ENCODE measurements around the gene MICAL1. TPM values are rescaled to one million over a fixed set of nuclear protein-coding genes. Genes with fewer than 3 reads are reported as not detected.

Gene MICAL1
- total and polyA plus RNA-seq, 10 donors = 51.5 to 169 (median 83.2) TPM

GRCh38 chr6:109434456-109434855, 21.1 kb downstream of the MICAL1 start:
- DNase-seq = no peak
- TF ChIP-seq CTCF (IDR thresholded peaks at IDR 0.05 in 8 of 11, conservative IDR thresholded peaks at IDR 0.05 in 3 of 11) (no peak), POLR2AphosphoS5 (IDR thresholded peaks at IDR 0.05) (no peak), POLR2A (IDR thresholded peaks at IDR 0.05) (no peak)
- no peaks in the 10 kb centered on the region for H3K27me3 ChIP-seq (replicated peaks in 1 of 7)
- peaks cover 0 to 6% (median 1%) of the 10 kb centered on the region in 6 donors for H3K4me1 ChIP-seq
- H3K36me3 ChIP-seq = no peaks in the 10 kb centered on the region
- WGBS, 5 donors = 42 to 69% (median 49%) methylated on average over 2 of the region's 2 CpGs
- no peak overlapping the region for H3K4me3 ChIP-seq
- intact Hi-C loops (cut with DNase I; ENCODE audit: low total_unique reads) = no loop called here
- no peaks in the 10 kb centered on the region for H3K9me3 ChIP-seq
- no peak overlapping the region for H3K27ac ChIP-seq

- no peak for DNase-seq
- Histone ChIP-seq H3K27me3 (replicated peaks in 1 of 7) (no peaks in the 10 kb centered on the region), H3K4me3 (no peak overlapping the region), H3K9me3 (no peaks in the 10 kb centered on the region), H3K27ac (no peak overlapping the region), H3K4me1 (no peaks in the 10 kb centered on the region), H3K36me3 (no peaks in the 10 kb centered on the region)
- intact Hi-C loops (cut with DNase I; ENCODE audit: low total_unique reads) = no loop called here
- 93 to 97% (median 97%) methylated on average over 3 of the region's 3 CpGs for WGBS, 5 donors
- no peak for TF ChIP-seq POLR2A (IDR thresholded peaks at IDR 0.05)
- TF ChIP-seq POLR2AphosphoS5 (IDR thresholded peaks at IDR 0.05) = no peak
- no peak for TF ChIP-seq CTCF (IDR thresholded peaks at IDR 0.05 in 8 of 11, conservative IDR thresholded peaks at IDR 0.05 in 3 of 11)
Observed at GRCh38 chr6:109429496-109429895, 26.1 kb downstream of the MICAL1 start.

- Histone ChIP-seq H3K4me1 (no peaks in the 10 kb centered on the region), H3K4me3 (no peak overlapping the region), H3K27ac (no peak overlapping the region), H3K36me3 (no peaks in the 10 kb centered on the region), H3K9me3 (no peaks in the 10 kb centered on the region), H3K27me3 (replicated peaks in 1 of 7) (no peaks in the 10 kb centered on the region)
- no peak for DNase-seq
- WGBS, 5 donors = 54 to 68% (median 67%) methylated on average over 7 of the region's 7 CpGs
- intact Hi-C loops (cut with DNase I; ENCODE audit: low total_unique reads) = no loop called here
- TF ChIP-seq POLR2A (IDR thresholded peaks at IDR 0.05) = no peak
- no peak for TF ChIP-seq POLR2AphosphoS5 (IDR thresholded peaks at IDR 0.05)
- no peak for TF ChIP-seq CTCF (IDR thresholded peaks at IDR 0.05 in 8 of 11, conservative IDR thresholded peaks at IDR 0.05 in 3 of 11)
Observed at GRCh38 chr6:109428889-109429477, 26.6 kb downstream of the MICAL1 start.

- Histone ChIP-seq H3K27me3 (replicated peaks in 1 of 7) (no peaks in the 10 kb centered on the region), H3K36me3 (no peaks in the 10 kb centered on the region), H3K27ac (no peak overlapping the region), H3K4me1 (no peaks in the 10 kb centered on the region), H3K4me3 (no peak overlapping the region), H3K9me3 (no peaks in the 10 kb centered on the region)
- TF ChIP-seq POLR2A (IDR thresholded peaks at IDR 0.05) = no peak
- TF ChIP-seq CTCF (IDR thresholded peaks at IDR 0.05 in 8 of 11, conservative IDR thresholded peaks at IDR 0.05 in 3 of 11) = no peak
- no peak for TF ChIP-seq POLR2AphosphoS5 (IDR thresholded peaks at IDR 0.05)
- 84 to 95% (median 89%) methylated on average over 2 of the region's 2 CpGs for WGBS, 5 donors
- intact Hi-C loops (cut with DNase I; ENCODE audit: low total_unique reads) = no loop called here
- DNase-seq = no peak
Observed at GRCh38 chr6:109424946-109425345, 30.6 kb downstream of the MICAL1 start.

Measured in spleen (tissue), 11 donors.